GM12875 (cell line): Measurements from ENCODE around the gene RBM4.
"Not testable (repeated sequence)": the region's sequence is repeated elsewhere in the genome, so short reads cannot be mapped to it uniquely, and the experiment has no call there.

Source experiments
- H3K4me3 ChIP-seq: one replicate; pipeline ENCODE4 v1.5.1; 2011; ENCODE audit warnings: low read depth, low read length, control low read depth
- TF ChIP-seq, protein P1 (sequence below): IDR thresholded peaks from 2 replicates; pipeline ENCODE4 v1.5.1; 2011; ENCODE audit warnings: low read depth, mild to moderate bottlenecking, control low read depth, inconsistent platforms, low read length, moderate library complexity, borderline replicate concordance; ENCODE audit not compliant: insufficient read depth

Gene RBM4

DNA sequence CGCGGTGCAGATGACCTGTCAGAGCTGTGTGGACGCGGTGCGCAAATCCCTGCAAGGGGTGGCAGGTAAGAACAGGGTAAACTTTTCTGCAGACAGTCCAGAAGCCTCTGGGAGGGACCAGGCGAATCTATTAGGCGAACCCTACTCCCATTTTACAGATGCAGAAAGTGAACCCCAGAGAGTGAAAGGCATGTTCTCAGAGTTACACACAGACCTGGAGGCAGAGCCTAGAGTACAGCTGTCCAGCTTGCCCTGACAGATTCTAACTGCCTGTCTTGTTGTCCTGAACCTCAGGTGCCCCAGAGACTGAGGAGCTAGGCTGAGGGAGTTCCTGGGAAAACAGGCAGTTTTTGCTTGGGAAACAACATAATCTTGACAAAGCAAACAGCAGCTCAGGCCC is 44.9 kb upstream of the RBM4 start:
- TF ChIP-seq, protein P1, sequence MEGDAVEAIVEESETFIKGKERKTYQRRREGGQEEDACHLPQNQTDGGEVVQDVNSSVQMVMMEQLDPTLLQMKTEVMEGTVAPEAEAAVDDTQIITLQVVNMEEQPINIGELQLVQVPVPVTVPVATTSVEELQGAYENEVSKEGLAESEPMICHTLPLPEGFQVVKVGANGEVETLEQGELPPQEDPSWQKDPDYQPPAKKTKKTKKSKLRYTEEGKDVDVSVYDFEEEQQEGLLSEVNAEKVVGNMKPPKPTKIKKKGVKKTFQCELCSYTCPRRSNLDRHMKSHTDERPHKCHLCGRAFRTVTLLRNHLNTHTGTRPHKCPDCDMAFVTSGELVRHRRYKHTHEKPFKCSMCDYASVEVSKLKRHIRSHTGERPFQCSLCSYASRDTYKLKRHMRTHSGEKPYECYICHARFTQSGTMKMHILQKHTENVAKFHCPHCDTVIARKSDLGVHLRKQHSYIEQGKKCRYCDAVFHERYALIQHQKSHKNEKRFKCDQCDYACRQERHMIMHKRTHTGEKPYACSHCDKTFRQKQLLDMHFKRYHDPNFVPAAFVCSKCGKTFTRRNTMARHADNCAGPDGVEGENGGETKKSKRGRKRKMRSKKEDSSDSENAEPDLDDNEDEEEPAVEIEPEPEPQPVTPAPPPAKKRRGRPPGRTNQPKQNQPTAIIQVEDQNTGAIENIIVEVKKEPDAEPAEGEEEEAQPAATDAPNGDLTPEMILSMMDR, result no peak
- peak overlapping the region; percentile 83 for H3K4me3 ChIP-seq

DNA sequence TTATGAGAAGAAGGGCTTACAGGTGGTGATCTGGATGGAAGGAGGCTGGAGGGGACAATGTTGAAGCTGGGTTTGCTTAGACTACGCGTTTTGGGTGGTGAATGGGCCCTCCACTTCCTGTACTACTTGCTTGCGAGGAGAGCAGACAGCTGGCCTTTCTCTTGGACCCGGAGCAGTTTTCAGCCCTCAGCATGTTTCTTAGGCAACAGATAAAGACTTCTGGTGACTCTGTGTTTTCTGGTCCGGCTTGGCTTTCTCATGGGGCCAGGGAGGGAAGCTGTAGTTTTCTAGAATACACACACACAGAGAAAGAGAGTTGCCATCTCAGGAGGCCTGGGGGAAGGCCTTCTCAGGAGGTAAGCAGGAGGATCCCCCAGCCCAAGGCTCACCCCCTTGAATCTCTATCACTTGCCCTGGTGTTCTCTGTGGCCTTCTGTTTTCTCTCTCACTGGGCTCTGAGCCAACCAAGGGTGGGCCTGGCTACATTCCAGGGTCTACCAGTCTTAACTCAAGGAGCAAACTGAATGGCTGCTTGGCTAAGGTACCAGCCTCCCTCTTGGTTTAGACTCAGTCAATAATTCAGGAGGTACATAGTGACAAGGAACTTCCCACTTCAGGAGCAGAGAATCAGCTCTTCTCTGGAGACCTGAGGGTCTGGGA is 43.1 kb upstream of the RBM4 start:
- H3K4me3 ChIP-seq, result no peak overlapping the region
- TF ChIP-seq, protein P1, result no peak

DNA sequence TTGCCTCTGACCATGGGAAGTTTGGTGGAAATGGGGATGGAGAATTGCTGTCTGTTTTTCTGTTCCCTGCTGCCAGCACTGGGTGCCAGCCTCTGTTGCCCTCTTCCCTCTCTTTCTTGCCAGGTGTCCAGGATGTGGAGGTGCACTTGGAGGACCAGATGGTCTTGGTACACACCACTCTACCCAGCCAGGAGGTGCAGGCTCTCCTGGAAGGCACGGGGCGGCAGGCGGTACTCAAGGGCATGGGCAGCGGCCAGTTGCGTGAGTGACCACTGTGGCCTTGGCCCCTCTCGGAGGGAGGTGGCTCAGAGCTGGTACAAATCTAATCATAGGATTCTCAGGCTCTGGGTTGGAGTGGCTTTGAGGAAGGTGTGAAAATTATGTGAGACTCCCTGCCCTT is 39.5 kb upstream of the RBM4 start:
- TF ChIP-seq, protein P1, result no peak
- no peak overlapping the region for H3K4me3 ChIP-seq

DNA sequence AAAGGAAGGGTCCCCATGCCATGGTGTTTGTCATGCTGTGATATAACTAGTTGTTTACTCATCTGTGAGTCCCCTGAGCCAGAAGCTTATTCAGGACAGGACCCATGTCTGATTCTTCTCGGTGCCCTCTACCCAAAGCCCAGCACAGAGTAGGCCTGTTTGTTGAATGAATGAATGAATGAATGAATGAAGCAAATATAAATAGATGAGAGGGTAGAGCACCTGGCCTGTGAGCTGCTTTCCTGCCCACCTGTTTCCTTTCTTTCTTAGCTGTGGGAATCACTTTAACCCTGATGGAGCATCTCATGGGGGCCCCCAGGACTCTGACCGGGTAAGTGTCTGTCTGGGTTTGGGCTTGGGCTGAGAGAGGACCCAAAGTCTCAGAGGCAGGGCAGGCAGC is 38.3 kb upstream of the RBM4 start:
- no peak overlapping the region for H3K4me3 ChIP-seq
- TF ChIP-seq, protein P1, result no peak

DNA sequence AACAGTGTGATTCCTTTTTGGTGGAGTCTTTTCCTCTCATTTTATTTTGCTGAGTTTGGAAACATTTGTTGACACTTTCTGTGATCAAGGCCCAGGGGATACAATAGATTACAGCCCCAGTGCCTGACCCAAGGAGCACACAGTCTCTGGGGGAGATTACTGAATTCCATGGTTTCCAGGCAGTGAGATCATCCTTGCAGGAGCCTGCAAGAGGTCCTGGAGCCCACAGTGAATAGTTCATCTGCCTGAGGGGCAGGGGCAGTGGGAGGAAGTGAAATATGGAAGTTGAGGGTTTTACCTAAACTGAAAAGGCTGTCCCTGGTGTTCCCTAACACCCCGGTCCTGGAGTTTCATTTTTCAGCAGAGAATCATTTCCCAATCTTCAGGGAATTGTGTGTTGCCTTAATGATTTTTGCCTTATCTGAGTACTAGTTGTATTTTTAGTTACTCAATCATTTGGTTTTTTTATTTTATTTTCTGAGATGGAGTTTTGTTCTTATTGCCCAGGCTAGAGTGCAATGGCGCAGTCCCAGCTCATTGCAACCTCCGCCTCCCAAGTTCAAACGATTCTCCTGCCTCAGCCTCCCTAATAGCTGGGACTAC is 37.8 kb upstream of the RBM4 start:
- H3K4me3 ChIP-seq, result no peak overlapping the region
- TF ChIP-seq, protein P1, result no peak

DNA sequence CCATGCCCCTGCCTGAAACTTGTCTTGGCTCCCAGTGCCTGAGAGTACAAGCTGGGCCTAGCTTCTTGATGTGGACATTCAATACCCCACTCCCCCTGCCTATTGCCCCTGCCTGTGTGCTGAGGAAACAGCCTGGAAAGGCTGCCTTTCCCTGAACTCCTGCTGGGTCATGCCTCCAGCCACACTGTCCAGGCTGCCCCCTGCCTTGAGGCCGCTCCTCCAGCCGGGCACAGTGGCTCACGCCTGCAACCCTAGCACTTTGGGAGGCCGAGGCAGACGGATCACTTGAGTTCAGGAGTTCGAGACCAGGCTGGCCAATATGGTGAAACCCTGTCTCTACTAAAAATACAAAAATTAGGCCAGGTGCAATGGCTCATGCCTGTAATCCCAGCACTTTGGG is 35.4 kb upstream of the RBM4 start:
- TF ChIP-seq, protein P1, result no peak
- no peak overlapping the region for H3K4me3 ChIP-seq

DNA sequence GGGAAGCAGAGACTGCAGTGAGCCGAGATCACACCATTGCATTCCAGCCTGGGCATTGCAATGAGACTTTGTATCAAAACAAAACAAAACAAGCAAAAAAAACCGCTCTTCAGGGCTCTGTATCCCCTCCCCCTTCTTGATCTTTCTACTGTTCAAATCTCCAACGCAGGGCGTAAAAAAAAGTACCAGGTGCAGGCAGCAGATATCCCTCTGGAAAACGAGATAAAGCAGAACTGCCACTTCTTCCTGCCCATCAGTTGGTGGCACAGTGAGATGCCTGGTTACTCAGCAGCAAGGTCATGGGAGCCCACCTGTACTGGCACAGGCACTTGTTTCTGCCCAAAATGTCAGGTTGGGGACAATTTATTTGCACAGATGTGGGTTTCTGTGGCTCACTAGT is 34.3 kb upstream of the RBM4 start:
- no peak overlapping the region for H3K4me3 ChIP-seq
- TF ChIP-seq, protein P1, result no peak

DNA sequence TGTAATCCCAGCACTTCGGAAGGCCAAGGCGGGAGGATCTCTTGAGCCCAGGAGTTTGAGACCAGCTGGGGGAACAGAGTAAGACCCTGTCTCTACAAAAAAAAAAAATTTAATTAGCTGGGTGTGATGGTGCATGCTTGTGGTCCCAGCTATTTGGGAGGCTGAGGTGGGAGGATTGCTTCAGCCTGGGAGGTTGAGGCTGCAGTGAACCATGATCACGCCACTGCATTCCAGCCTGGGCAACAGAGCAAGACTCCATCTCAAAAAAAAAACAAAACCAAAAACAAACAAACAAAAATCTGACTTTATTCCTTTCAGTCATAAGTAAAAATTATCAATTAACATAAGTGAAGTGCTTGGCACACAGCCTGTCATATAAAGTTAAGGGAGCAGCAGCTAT is 31.9 kb upstream of the RBM4 start:
- not testable (repeated sequence) for H3K4me3 ChIP-seq
